ENCODE results near the gene STARD3. TPM values are rescaled to one million over a fixed set of nuclear protein-coding genes. Genes with fewer than 3 reads are reported as not detected.

The STARD3 gene
- total and polyA plus RNA-seq, 2 of the 13 experiments (the other 11 are each of a cell fraction or from before 2014, with no cell fraction given) = 34.6 to 100 TPM

GRCh38 chr17:39702901-39703893 is 66.3 kb downstream of the STARD3 start (continued):
- no peak for TF ChIP-seq CENPBD1 (CRISPR knock-in tag; IDR thresholded peaks at IDR 0.05; ENCODE audit: borderline replicate concordance, low read depth)
- no peak for TF ChIP-seq ZNF143 (CRISPR knock-in tag; IDR thresholded peaks at IDR 0.05)
- TF ChIP-seq ZNF720 (CRISPR knock-in tag; IDR thresholded peaks at IDR 0.05) = no peak
- TF ChIP-seq ZNF124 (CRISPR knock-in tag; IDR thresholded peaks at IDR 0.05) = no peak
- no peak for TF ChIP-seq TRIM24 (CRISPR knock-in tag; IDR thresholded peaks at IDR 0.05)
- TF ChIP-seq, protein P1, sequence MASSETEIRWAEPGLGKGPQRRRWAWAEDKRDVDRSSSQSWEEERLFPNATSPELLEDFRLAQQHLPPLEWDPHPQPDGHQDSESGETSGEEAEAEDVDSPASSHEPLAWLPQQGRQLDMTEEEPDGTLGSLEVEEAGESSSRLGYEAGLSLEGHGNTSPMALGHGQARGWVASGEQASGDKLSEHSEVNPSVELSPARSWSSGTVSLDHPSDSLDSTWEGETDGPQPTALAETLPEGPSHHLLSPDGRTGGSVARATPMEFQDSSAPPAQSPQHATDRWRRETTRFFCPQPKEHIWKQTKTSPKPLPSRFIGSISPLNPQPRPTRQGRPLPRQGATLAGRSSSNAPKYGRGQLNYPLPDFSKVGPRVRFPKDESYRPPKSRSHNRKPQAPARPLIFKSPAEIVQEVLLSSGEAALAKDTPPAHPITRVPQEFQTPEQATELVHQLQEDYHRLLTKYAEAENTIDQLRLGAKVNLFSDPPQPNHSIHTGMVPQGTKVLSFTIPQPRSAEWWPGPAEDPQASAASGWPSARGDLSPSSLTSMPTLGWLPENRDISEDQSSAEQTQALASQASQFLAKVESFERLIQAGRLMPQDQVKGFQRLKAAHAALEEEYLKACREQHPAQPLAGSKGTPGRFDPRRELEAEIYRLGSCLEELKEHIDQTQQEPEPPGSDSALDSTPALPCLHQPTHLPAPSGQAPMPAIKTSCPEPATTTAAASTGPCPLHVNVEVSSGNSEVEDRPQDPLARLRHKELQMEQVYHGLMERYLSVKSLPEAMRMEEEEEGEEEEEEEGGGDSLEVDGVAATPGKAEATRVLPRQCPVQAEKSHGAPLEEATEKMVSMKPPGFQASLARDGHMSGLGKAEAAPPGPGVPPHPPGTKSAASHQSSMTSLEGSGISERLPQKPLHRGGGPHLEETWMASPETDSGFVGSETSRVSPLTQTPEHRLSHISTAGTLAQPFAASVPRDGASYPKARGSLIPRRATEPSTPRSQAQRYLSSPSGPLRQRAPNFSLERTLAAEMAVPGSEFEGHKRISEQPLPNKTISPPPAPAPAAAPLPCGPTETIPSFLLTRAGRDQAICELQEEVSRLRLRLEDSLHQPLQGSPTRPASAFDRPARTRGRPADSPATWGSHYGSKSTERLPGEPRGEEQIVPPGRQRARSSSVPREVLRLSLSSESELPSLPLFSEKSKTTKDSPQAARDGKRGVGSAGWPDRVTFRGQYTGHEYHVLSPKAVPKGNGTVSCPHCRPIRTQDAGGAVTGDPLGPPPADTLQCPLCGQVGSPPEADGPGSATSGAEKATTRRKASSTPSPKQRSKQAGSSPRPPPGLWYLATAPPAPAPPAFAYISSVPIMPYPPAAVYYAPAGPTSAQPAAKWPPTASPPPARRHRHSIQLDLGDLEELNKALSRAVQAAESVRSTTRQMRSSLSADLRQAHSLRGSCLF (CRISPR knock-in tag; IDR thresholded peaks at IDR 0.05; ENCODE audit: borderline replicate concordance) = no peak
- no peak for TF ChIP-seq SRF (IDR thresholded peaks at IDR 0.05; ENCODE audit: low read depth, low read length)
- TF ChIP-seq ZNF20 (CRISPR knock-in tag; IDR thresholded peaks at IDR 0.05) = no peak
- peak; percentile 80 for TF ChIP-seq CREB1 (IDR thresholded peaks at IDR 0.05)
- TF ChIP-seq CREB1 (CRISPR knock-in tag; IDR thresholded peaks at IDR 0.05) = peak; percentile 75
- TF ChIP-seq NCOR1 (IDR thresholded peaks at IDR 0.05; ENCODE audit: borderline replicate concordance, low read length) = no peak
- 0 out of 2 replicates have a peak, but pooled peaks have one; percentile 20 for TF ChIP-seq IRF2 (CRISPR knock-in tag; IDR thresholded peaks at IDR 0.05)
- no peak for TF ChIP-seq ZNF558 (CRISPR knock-in tag; IDR thresholded peaks at IDR 0.05; ENCODE audit: borderline replicate concordance)
- no peak for TF ChIP-seq NFRKB (IDR thresholded peaks at IDR 0.05)
- TF ChIP-seq STAT5B (CRISPR knock-in tag; IDR thresholded peaks at IDR 0.05) = no peak
- 0 out of 2 replicates have a peak, but pooled peaks have one; percentile 77 for TF ChIP-seq ZNF136 (CRISPR knock-in tag; IDR thresholded peaks at IDR 0.05; ENCODE audit: low read depth)
- TF ChIP-seq HMG20A (CRISPR knock-in tag; IDR thresholded peaks at IDR 0.05; ENCODE audit: borderline replicate concordance) = peak; percentile 63
- TF ChIP-seq BRF2 (CRISPR knock-in tag; IDR thresholded peaks at IDR 0.05) = no peak
- TF ChIP-seq ZFAT (CRISPR knock-in tag; conservative IDR thresholded peaks at IDR 0.05) = no peak
- TF ChIP-seq NFE2 (CRISPR knock-in tag; IDR thresholded peaks at IDR 0.05) = no peak
- peak; percentile 69; the same call in 1 of the 2 replicates for TF ChIP-seq ZNF441 (CRISPR knock-in tag; IDR thresholded peaks at IDR 0.05; ENCODE audit: borderline replicate concordance)
- TF ChIP-seq ZBTB2 (CRISPR knock-in tag; IDR thresholded peaks at IDR 0.05; ENCODE audit: low read depth) = 0 out of 2 replicates have a peak, but pooled peaks have one; percentile 41
- peak; percentile 87; the same call in 1 of the 2 replicates for TF ChIP-seq ZBTB7B (CRISPR knock-in tag; IDR thresholded peaks at IDR 0.05)

Measured in HepG2 (cell line).